IMR-90 (cell line): Measurements from ENCODE around the gene GGT1. TPM values are rescaled to one million over a fixed set of nuclear protein-coding genes. Genes with fewer than 3 reads are reported as not detected.
A peak's percentile ranks its signal among the peaks of the same experiment; 100 is the strongest.

ENCODE experiments used
- ATAC-seq: fragments of 200-7000 bp; cut with Tn5 transposase; 2 replicates; pipeline ENCODE4 v1.9.1; 2020; ENCODE audit warnings: low read depth, mild to moderate bottlenecking, moderate library complexity
- BruUV-seq: library from RNA; stranded (reverse); fragments of 400-500 nt; replicated peaks from 2 replicates; lab custom pipeline; 2021; lab: Mats Ljungman, UMichigan
- CTCF ChIA-PET: fragments of 300-600 bp; formaldehyde crosslinking; extraction: SDS; loops from one replicate; lab custom pipeline; 2021; ENCODE audit warnings: antibody characterized with exemption; lab: Yijun Ruan, JAX
- POLR2A ChIA-PET: fragments of 300-600 bp; sonication (Branson Sonifier 250); formaldehyde crosslinking; loops from one replicate; lab custom pipeline; 2022; ENCODE audit warnings: antibody characterized with exemption; ENCODE audit not compliant: unreplicated experiment; lab: Charles Lee
- DNase-seq: peaks from one replicate; pipeline ENCODE4 v3.0.0; 2013
- H2AFZ ChIP-seq: replicated peaks from 2 replicates; pipeline ENCODE3; 2013; ENCODE audit warnings: low read length, mild to moderate bottlenecking; ENCODE audit not compliant: poor library complexity
- H2AK5ac ChIP-seq: 2 replicates; pipeline ENCODE4 v1.6.1; 2013; ENCODE audit warnings: low read depth, low read length, inconsistent platforms
- H2AK9ac ChIP-seq: replicated peaks from 2 replicates; pipeline ENCODE3; 2013; ENCODE audit warnings: mild to moderate bottlenecking, low read depth, low read length, moderate library complexity; ENCODE audit not compliant: poor library complexity
- H2BK120ac ChIP-seq: 2 replicates; pipeline ENCODE4 v1.6.1; 2013; ENCODE audit warnings: low read depth, low read length, inconsistent platforms
- H2BK15ac ChIP-seq: 3 replicates; pipeline ENCODE4 v1.6.1; 2013; ENCODE audit warnings: low read depth, low read length, inconsistent platforms
- H2BK20ac ChIP-seq: 2 replicates; pipeline ENCODE4 v1.6.1; 2013; ENCODE audit warnings: low read depth, mild to moderate bottlenecking, inconsistent platforms, low read length, moderate library complexity
- H2BK5ac ChIP-seq: 2 replicates; pipeline ENCODE4 v1.6.1; 2013; ENCODE audit warnings: mild to moderate bottlenecking, low read depth, low read length, inconsistent platforms; ENCODE audit not compliant: poor library complexity, severe bottlenecking
- H3K14ac ChIP-seq: replicated peaks from 2 replicates; pipeline ENCODE4 v1.6.1; 2013; ENCODE audit warnings: low read depth, low read length, inconsistent platforms
- H3K18ac ChIP-seq: 2 replicates; pipeline ENCODE4 v1.6.1; 2013; ENCODE audit warnings: low read depth, low read length, control low read depth
- H3K23ac ChIP-seq: 2 replicates; pipeline ENCODE4 v1.6.1; 2013; ENCODE audit warnings: low read depth, low read length, inconsistent platforms
- H3K27ac ChIP-seq: 2 replicates; pipeline ENCODE4 v1.5.1; 2013; ENCODE audit warnings: mild to moderate bottlenecking, control low read depth, low read length; ENCODE audit not compliant: insufficient read depth
- H3K27me3 ChIP-seq: 2 replicates; pipeline ENCODE4 v1.6.1; 2013; ENCODE audit warnings: low read length; ENCODE audit not compliant: control insufficient read depth, insufficient read depth
- H3K36me3 ChIP-seq: 2 replicates; pipeline ENCODE4 v1.6.1; 2013; ENCODE audit warnings: low read length, mixed read lengths; ENCODE audit not compliant: control insufficient read depth, insufficient read depth
- H3K4ac ChIP-seq: 2 replicates; pipeline ENCODE4 v1.6.1; 2013; ENCODE audit warnings: low read depth, low read length, inconsistent platforms
- H3K4me1 ChIP-seq: 2 replicates; pipeline ENCODE4 v1.6.1; 2013; ENCODE audit warnings: low read length, mixed read lengths; ENCODE audit not compliant: control insufficient read depth, insufficient read depth
- H3K4me2 ChIP-seq: 2 replicates; pipeline ENCODE4 v1.6.1; 2013; ENCODE audit warnings: low read depth, mild to moderate bottlenecking, control low read depth, low read length, moderate library complexity
- H3K4me3 ChIP-seq: 2 replicates; pipeline ENCODE4 v1.5.1; 2013; ENCODE audit warnings: low read depth, mild to moderate bottlenecking, control low read depth, low read length, moderate library complexity; ENCODE audit not compliant: insufficient read depth
- H3K56ac ChIP-seq: 2 replicates; pipeline ENCODE4 v1.6.1; 2013; ENCODE audit warnings: low read length, inconsistent platforms; ENCODE audit not compliant: insufficient read depth; ENCODE audit errors: extremely low read depth
- H3K79me1 ChIP-seq, 2 experiments: 2 replicates each; pipeline ENCODE4 v1.6.1; 2013; ENCODE audit warnings: low read length in 2 of 2, inconsistent platforms in 1 of 2, low read depth in 1 of 2
- H3K9ac ChIP-seq: 2 replicates; pipeline ENCODE4 v1.6.1; 2013; ENCODE audit warnings: low read depth, low read length, control low read depth
- H3K9me1 ChIP-seq: 2 replicates; pipeline ENCODE4 v1.6.1; 2013; ENCODE audit warnings: low read length, inconsistent platforms; ENCODE audit not compliant: insufficient read depth
- H3K9me3 ChIP-seq: 2 replicates; pipeline ENCODE4 v1.6.1; 2013; ENCODE audit warnings: low read length; ENCODE audit not compliant: control insufficient read depth, insufficient read depth
- H4K20me1 ChIP-seq: 2 replicates; pipeline ENCODE4 v1.6.1; 2013; ENCODE audit warnings: low read length, inconsistent platforms; ENCODE audit not compliant: insufficient read depth
- H4K5ac ChIP-seq: 2 replicates; pipeline ENCODE4 v1.6.1; 2013; ENCODE audit warnings: mild to moderate bottlenecking, low read depth, low read length, control low read depth
- H4K8ac ChIP-seq, 2 experiments: 2 replicates each; pipeline ENCODE4 v1.6.1; 2013; ENCODE audit warnings: low read depth in 2 of 2, low read length in 2 of 2, control low read depth in 1 of 2, inconsistent platforms in 1 of 2
- H4K91ac ChIP-seq: 2 replicates; pipeline ENCODE4 v1.6.1; 2013; ENCODE audit warnings: low read depth, low read length, inconsistent platforms; ENCODE audit not compliant: insufficient read depth
- BHLHE40 ChIP-seq: fragments of 150-350 bp; IDR thresholded peaks from 2 replicates; pipeline ENCODE4 v1.6.1; 2016; ENCODE audit warnings: mild to moderate bottlenecking, low read depth, low read length
- CEBPB ChIP-seq: IDR thresholded peaks from 2 replicates; pipeline ENCODE4 v1.6.1; 2012; ENCODE audit warnings: low read depth, low read length, improper control_type of control experiment
- FOS ChIP-seq: fragments of 150-350 bp; IDR thresholded peaks from 2 replicates; pipeline ENCODE4 v1.6.1; 2016; ENCODE audit warnings: low read depth, low read length
- MAFK ChIP-seq: IDR thresholded peaks from 2 replicates; pipeline ENCODE4 v1.6.1; 2012; ENCODE audit warnings: low read depth, low read length, improper control_type of control experiment
- MXI1 ChIP-seq: IDR thresholded peaks from 2 replicates; pipeline ENCODE4 v1.6.1; 2012; ENCODE audit warnings: low read depth, mild to moderate bottlenecking, low read length, moderate library complexity, borderline replicate concordance
- NFE2L2 ChIP-seq: fragments of 150-350 bp; IDR thresholded peaks from 2 replicates; pipeline ENCODE4 v1.6.1; 2016; ENCODE audit warnings: low read depth, mild to moderate bottlenecking, low read length
- RCOR1 ChIP-seq: IDR thresholded peaks from 2 replicates; pipeline ENCODE4 v1.6.1; 2012; ENCODE audit warnings: mild to moderate bottlenecking, low read length, improper control_type of control experiment; ENCODE audit not compliant: insufficient replicate concordance
- RFX5 ChIP-seq: IDR thresholded peaks from 2 replicates; pipeline ENCODE4 v1.8.0; 2012; ENCODE audit warnings: low read depth, mild to moderate bottlenecking, low read length, moderate library complexity
- SMC3 ChIP-seq: fragments of 150-350 bp; IDR thresholded peaks from 2 replicates; pipeline ENCODE4 v1.6.1; 2016; ENCODE audit warnings: low read depth, mild to moderate bottlenecking, antibody characterized with exemption, low read length, moderate library complexity
- WGBS, 2 experiments: methylation state at CpG; one replicate each; pipeline versions ENCODE4 v1.1.5 to v1.1.7; 2013; ENCODE audit warnings: missing lambda C conversion rate in 2 of 2; ENCODE audit not compliant: insufficient read length in 1 of 2; ENCODE audit errors: extremely low coverage in 2 of 2; 5-methylcytosine and 5-hydroxymethylcytosine counted together
- dilution Hi-C: fragments of 300-500 bp; cut with HindIII; formaldehyde crosslinking; loops from one replicate; pipeline ENCODE4 v1.14.3; 2018; ENCODE audit warnings: low sequenced_read_pairs; ENCODE audit not compliant: unreplicated experiment
- in situ Hi-C: fragments of 300-500 bp; cut with MboI; formaldehyde crosslinking; loops from 3 replicates; pipeline ENCODE4 v1.14.3; 2019; ENCODE audit warnings: low sequenced_read_pairs, inconsistent platforms, mixed read lengths
- intact Hi-C: fragments of 100-400 bp; cut with micrococcal nuclease; formaldehyde crosslinking; loops from 2 replicates; pipeline ENCODE4 v1.10.0; 2022
- polyA plus RNA-seq, 3 experiments: library from polyadenylated mRNA; depleted of rRNA; stranded (reverse); fragments of >200 nt; gene quantifications; 2 replicates each; pipeline ENCODE4 v1.2.3, GENCODE V29; 2012; ENCODE audit warnings: low replicate concordance in 1 of 3
- total RNA-seq: library from RNA; depleted of rRNA; stranded (reverse); fragments of >200 nt; gene quantifications from 2 replicates; pipeline ENCODE4 v1.2.3, GENCODE V29; 2012
- TF ChIP-seq, protein P1 (sequence below): fragments of 150-350 bp; IDR thresholded peaks from 2 replicates; pipeline ENCODE4 v1.6.1; 2016; ENCODE audit warnings: low read depth, mild to moderate bottlenecking, low read length, moderate library complexity, borderline replicate concordance
- TF ChIP-seq, protein P2 (sequence below): fragments of 150-350 bp; IDR thresholded peaks from 2 replicates; pipeline ENCODE4 v1.6.1; 2017; ENCODE audit warnings: mild to moderate bottlenecking, antibody characterized with exemption, low read length, low read depth
- TF ChIP-seq, protein P3 (sequence below): conservative IDR thresholded peaks from 2 replicates; pipeline ENCODE4 v1.5.1; 2012; ENCODE audit warnings: mild to moderate bottlenecking, low read depth, low read length, improper control_type of control experiment

GGT1 gene
- total and polyA plus RNA-seq, 2 of the 4 experiments (the other 2 are of a cell fraction) = 3.4 to 7.3 TPM

DNA sequence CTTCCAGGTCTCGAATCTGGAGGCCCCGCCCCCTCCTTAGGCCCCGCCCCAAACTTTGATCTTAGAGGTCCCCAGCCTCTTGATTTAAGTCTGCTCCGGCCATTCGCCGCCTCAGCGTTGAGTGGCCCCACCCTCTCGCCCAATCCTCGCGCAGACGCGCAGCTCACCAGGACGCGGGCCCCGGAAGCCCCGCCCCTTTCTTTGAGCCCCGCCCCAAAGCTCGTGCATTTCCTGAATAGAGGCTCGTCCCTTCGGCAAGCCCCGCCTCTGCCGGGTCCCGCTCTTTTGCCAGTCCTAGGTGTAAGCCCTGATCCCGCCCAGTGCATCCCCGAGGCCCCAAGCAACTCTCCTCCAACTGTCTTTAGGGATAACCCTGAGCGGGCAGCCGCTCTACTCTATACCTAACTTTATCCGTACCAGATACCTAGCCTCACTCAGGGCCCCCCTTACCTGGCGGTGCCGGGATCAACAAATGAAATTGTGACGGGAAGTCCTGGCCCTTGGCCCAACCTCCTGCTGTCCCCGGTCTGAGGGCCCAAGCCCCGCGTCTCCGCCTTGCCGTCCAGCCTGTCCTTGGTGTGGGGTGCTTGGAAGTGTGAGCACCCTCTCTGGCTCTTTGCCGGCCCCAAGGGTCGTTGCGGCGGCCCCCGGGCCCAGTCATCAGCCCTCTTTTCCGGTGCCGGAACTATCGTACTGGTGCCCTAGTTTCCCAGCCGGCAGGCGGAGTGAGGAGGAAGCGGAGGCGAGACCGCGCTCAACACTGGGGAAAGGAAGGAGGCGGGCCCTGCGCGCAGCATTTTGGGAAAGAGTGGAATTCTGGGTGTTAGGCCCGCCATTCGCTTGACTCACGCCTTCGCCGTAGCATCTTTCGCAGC, 47.6 kb upstream of the GGT1 start, which contains the start of gene SNRPD3:
Gene SNRPD3 (plus strand): TSS at position 835 of the 875 bp plus-strand sequence. CDS start 1,676 bp downstream, outside the sequence.
- H2AK9ac ChIP-seq = peak within 1 kb of the TSS; percentile 100
- ATAC-seq (peak; percentile 90), DNase-seq (peak; percentile 98)
- peak within 1 kb of the TSS; percentile 93 for H3K27ac ChIP-seq
- H3K9ac ChIP-seq = peak within 1 kb of the TSS; percentile 93
- H2AK5ac ChIP-seq = peak within 1 kb of the TSS; percentile 64
- H3K4me1 ChIP-seq = peaks cover 7% of the 10 kb centered on the region
- peak within 1 kb of the TSS; percentile 97 for H2AFZ ChIP-seq
- in situ Hi-C loops = no loop called here
- ChIA-PET CTCF (interaction anchor here (0.7 kb wide), 1 partner anchor 19 kb away, joined by 4 read pairs; no protein-coding TSS in a partner anchor), POLR2A (interaction anchor here (0.6 to 1.0 kb wide), 6 partner anchors 9 to 736 kb away, joined by 3 to 14 read pairs (median 4); no protein-coding TSS in a partner anchor)
- H3K23ac ChIP-seq = peak within 1 kb of the TSS; percentile 88
- H2BK5ac ChIP-seq = peak within 1 kb of the TSS; percentile 91
- intact Hi-C loops = no loop called here
- H2BK20ac ChIP-seq = no peak within 1 kb of the TSS
- peak within 1 kb of the TSS; percentile 88 to 97 for H4K8ac ChIP-seq
- H3K14ac ChIP-seq = peak within 1 kb of the TSS; percentile 86
- peaks cover 16% of the 10 kb centered on the region for H3K9me1 ChIP-seq
- H4K91ac ChIP-seq = peak within 1 kb of the TSS; percentile 78
- peaks cover 42% of the 10 kb centered on the region for H4K20me1 ChIP-seq
- H3K4me3 ChIP-seq = peak within 1 kb of the TSS; percentile 85
- dilution Hi-C loops = no loop called here
- peak within 1 kb of the TSS; percentile 85 for H4K5ac ChIP-seq
- peak within 1 kb of the TSS; percentile 16; the same call in 1 of the 3 replicates for H2BK15ac ChIP-seq
- peak within 1 kb of the TSS; percentile 12; the same call in 1 of the 2 replicates for H3K18ac ChIP-seq
- WGBS, 2 experiments = 0% methylated on average over 24 of the region's 59 CpGs; no CpG with 5 or more reads in 1 of the 2 experiments
- peak within 1 kb of the TSS; percentile 89 for H3K56ac ChIP-seq
- H3K4me2 ChIP-seq = peak within 1 kb of the TSS; percentile 95
- BruUV-seq = no TSS peak
- H3K9me3 ChIP-seq = no peaks in the 10 kb centered on the region
- peak within 1 kb of the TSS; percentile 91 for H3K4ac ChIP-seq
- peaks cover 29 to 75% of the 10 kb centered on the region in 2 experiments for H3K79me1 ChIP-seq
- H3K27me3 ChIP-seq = no peaks in the 10 kb centered on the region
- H2BK120ac ChIP-seq = peak within 1 kb of the TSS; percentile 63
- peaks cover 16% of the 10 kb centered on the region for H3K36me3 ChIP-seq
- TF ChIP-seq, protein P1, sequence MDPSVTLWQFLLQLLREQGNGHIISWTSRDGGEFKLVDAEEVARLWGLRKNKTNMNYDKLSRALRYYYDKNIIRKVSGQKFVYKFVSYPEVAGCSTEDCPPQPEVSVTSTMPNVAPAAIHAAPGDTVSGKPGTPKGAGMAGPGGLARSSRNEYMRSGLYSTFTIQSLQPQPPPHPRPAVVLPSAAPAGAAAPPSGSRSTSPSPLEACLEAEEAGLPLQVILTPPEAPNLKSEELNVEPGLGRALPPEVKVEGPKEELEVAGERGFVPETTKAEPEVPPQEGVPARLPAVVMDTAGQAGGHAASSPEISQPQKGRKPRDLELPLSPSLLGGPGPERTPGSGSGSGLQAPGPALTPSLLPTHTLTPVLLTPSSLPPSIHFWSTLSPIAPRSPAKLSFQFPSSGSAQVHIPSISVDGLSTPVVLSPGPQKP = no peak
- TF ChIP-seq FOS = no peak
- peak; percentile 13; the same call in 1 of the 2 replicates for TF ChIP-seq SMC3
- TF ChIP-seq MAFK = no peak
- TF ChIP-seq, protein P2, sequence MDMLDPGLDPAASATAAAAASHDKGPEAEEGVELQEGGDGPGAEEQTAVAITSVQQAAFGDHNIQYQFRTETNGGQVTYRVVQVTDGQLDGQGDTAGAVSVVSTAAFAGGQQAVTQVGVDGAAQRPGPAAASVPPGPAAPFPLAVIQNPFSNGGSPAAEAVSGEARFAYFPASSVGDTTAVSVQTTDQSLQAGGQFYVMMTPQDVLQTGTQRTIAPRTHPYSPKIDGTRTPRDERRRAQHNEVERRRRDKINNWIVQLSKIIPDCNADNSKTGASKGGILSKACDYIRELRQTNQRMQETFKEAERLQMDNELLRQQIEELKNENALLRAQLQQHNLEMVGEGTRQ = no peak
- TF ChIP-seq, protein P3, sequence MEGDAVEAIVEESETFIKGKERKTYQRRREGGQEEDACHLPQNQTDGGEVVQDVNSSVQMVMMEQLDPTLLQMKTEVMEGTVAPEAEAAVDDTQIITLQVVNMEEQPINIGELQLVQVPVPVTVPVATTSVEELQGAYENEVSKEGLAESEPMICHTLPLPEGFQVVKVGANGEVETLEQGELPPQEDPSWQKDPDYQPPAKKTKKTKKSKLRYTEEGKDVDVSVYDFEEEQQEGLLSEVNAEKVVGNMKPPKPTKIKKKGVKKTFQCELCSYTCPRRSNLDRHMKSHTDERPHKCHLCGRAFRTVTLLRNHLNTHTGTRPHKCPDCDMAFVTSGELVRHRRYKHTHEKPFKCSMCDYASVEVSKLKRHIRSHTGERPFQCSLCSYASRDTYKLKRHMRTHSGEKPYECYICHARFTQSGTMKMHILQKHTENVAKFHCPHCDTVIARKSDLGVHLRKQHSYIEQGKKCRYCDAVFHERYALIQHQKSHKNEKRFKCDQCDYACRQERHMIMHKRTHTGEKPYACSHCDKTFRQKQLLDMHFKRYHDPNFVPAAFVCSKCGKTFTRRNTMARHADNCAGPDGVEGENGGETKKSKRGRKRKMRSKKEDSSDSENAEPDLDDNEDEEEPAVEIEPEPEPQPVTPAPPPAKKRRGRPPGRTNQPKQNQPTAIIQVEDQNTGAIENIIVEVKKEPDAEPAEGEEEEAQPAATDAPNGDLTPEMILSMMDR = no peak
- no peak for TF ChIP-seq CEBPB
- TF ChIP-seq NFE2L2 = no peak
- no peak for TF ChIP-seq RCOR1
- no peak for TF ChIP-seq RFX5
- TF ChIP-seq BHLHE40 = 0 out of 2 replicates have a peak, but pooled peaks have one; percentile 3
- peak; percentile 51; the same call in 1 of the 2 replicates for TF ChIP-seq MXI1
